Measurements from ENCODE around the gene CPS1.

CPS1 gene

GRCh38 chr2:210548878-210549384 lies 7.5 kb upstream of the CPS1 start:
- Histone ChIP-seq H3K4me3 (ENCODE audit: low read depth in 1 of 2, low read length in 2 of 2) (no peak overlapping the region), H3K27ac (ENCODE audit: low read length) (no peak overlapping the region), H3K9me3 (ENCODE audit: control insufficient read depth in 1 of 2, low read length in 2 of 2) (no peaks in the 10 kb centered on the region), H3K4me1 (ENCODE audit: control insufficient read depth in 1 of 2, insufficient read depth in 2 of 2, low read length in 2 of 2) (no peaks in the 10 kb centered on the region), H3K27me3 (ENCODE audit: low read depth, low read length) (no peaks in the 10 kb centered on the region), H3K36me3 (ENCODE audit: control insufficient read depth in 1 of 2, insufficient read depth in 2 of 2, low read length in 2 of 2) (no peaks in the 10 kb centered on the region)

GRCh38 chr2:210551001-210551400 lies 5.4 kb upstream of the CPS1 start:
- Histone ChIP-seq H3K9me3 (ENCODE audit: control insufficient read depth in 1 of 2, low read length in 2 of 2) (no peaks in the 10 kb centered on the region), H3K27me3 (ENCODE audit: low read depth, low read length) (no peaks in the 10 kb centered on the region), H3K27ac (ENCODE audit: low read length) (no peak overlapping the region), H3K36me3 (ENCODE audit: control insufficient read depth in 1 of 2, insufficient read depth in 2 of 2, low read length in 2 of 2) (no peaks in the 10 kb centered on the region), H3K4me3 (ENCODE audit: low read depth in 1 of 2, low read length in 2 of 2) (no peak overlapping the region), H3K4me1 (ENCODE audit: control insufficient read depth in 1 of 2, insufficient read depth in 2 of 2, low read length in 2 of 2) (no peaks in the 10 kb centered on the region)

- H3K27ac ChIP-seq (ENCODE audit: low read length): no peak overlapping the region
- H3K27me3 ChIP-seq (ENCODE audit: low read depth, low read length): no peaks in the 10 kb centered on the region
- no peaks in the 10 kb centered on the region for H3K9me3 ChIP-seq (ENCODE audit: control insufficient read depth in 1 of 2, low read length in 2 of 2)
- H3K4me1 ChIP-seq (ENCODE audit: control insufficient read depth in 1 of 2, insufficient read depth in 2 of 2, low read length in 2 of 2): no peaks in the 10 kb centered on the region
- H3K36me3 ChIP-seq (ENCODE audit: control insufficient read depth in 1 of 2, insufficient read depth in 2 of 2, low read length in 2 of 2): no peaks in the 10 kb centered on the region
- no peak overlapping the region for H3K4me3 ChIP-seq (ENCODE audit: low read depth in 1 of 2, low read length in 2 of 2)
Observed at GRCh38 chr2:210553373-210553772, 3.0 kb upstream of the CPS1 start.

- no peaks in the 10 kb centered on the region for H3K4me1 ChIP-seq (ENCODE audit: control insufficient read depth in 1 of 2, insufficient read depth in 2 of 2, low read length in 2 of 2)
- H3K27ac ChIP-seq (ENCODE audit: low read length): no peak overlapping the region
- H3K27me3 ChIP-seq (ENCODE audit: low read depth, low read length): no peaks in the 10 kb centered on the region
- no peaks in the 10 kb centered on the region for H3K9me3 ChIP-seq (ENCODE audit: control insufficient read depth in 1 of 2, low read length in 2 of 2)
- H3K4me3 ChIP-seq (ENCODE audit: low read depth in 1 of 2, low read length in 2 of 2): no peak overlapping the region
- H3K36me3 ChIP-seq (ENCODE audit: control insufficient read depth in 1 of 2, insufficient read depth in 2 of 2, low read length in 2 of 2): no peaks in the 10 kb centered on the region
Observed at GRCh38 chr2:210555555-210555954, 844 bp upstream of the CPS1 start.

GRCh38 chr2:210557721-210558120 lies 1.3 kb downstream of the CPS1 start:
- Histone ChIP-seq H3K4me1 (ENCODE audit: control insufficient read depth in 1 of 2, insufficient read depth in 2 of 2, low read length in 2 of 2) (no peaks in the 10 kb centered on the region), H3K4me3 (ENCODE audit: low read depth in 1 of 2, low read length in 2 of 2) (no peak overlapping the region), H3K27me3 (ENCODE audit: low read depth, low read length) (no peaks in the 10 kb centered on the region), H3K9me3 (ENCODE audit: control insufficient read depth in 1 of 2, low read length in 2 of 2) (no peaks in the 10 kb centered on the region), H3K27ac (ENCODE audit: low read length) (no peak overlapping the region), H3K36me3 (ENCODE audit: control insufficient read depth in 1 of 2, insufficient read depth in 2 of 2, low read length in 2 of 2) (no peaks in the 10 kb centered on the region)

GRCh38 chr2:210558708-210559107 lies 2.3 kb downstream of the CPS1 start:
- no peak overlapping the region for H3K27ac ChIP-seq (ENCODE audit: low read length)
- H3K4me1 ChIP-seq (ENCODE audit: control insufficient read depth in 1 of 2, insufficient read depth in 2 of 2, low read length in 2 of 2): no peaks in the 10 kb centered on the region
- no peaks in the 10 kb centered on the region for H3K36me3 ChIP-seq (ENCODE audit: control insufficient read depth in 1 of 2, insufficient read depth in 2 of 2, low read length in 2 of 2)
- no peaks in the 10 kb centered on the region for H3K27me3 ChIP-seq (ENCODE audit: low read depth, low read length)
- H3K4me3 ChIP-seq (ENCODE audit: low read depth in 1 of 2, low read length in 2 of 2): no peak overlapping the region
- H3K9me3 ChIP-seq (ENCODE audit: control insufficient read depth in 1 of 2, low read length in 2 of 2): no peaks in the 10 kb centered on the region

- no peaks in the 10 kb centered on the region for H3K4me1 ChIP-seq (ENCODE audit: control insufficient read depth in 1 of 2, insufficient read depth in 2 of 2, low read length in 2 of 2)
- H3K9me3 ChIP-seq (ENCODE audit: control insufficient read depth in 1 of 2, low read length in 2 of 2): no peaks in the 10 kb centered on the region
- no peak overlapping the region for H3K4me3 ChIP-seq (ENCODE audit: low read depth in 1 of 2, low read length in 2 of 2)
- no peak overlapping the region for H3K27ac ChIP-seq (ENCODE audit: low read length)
- H3K36me3 ChIP-seq (ENCODE audit: control insufficient read depth in 1 of 2, insufficient read depth in 2 of 2, low read length in 2 of 2): no peaks in the 10 kb centered on the region
- H3K27me3 ChIP-seq (ENCODE audit: low read depth, low read length): no peaks in the 10 kb centered on the region
Observed at GRCh38 chr2:210559182-210559581, 2.8 kb downstream of the CPS1 start.

GRCh38 chr2:210561475-210561874 lies 5.1 kb downstream of the CPS1 start:
- H3K36me3 ChIP-seq (ENCODE audit: control insufficient read depth in 1 of 2, insufficient read depth in 2 of 2, low read length in 2 of 2): no peaks in the 10 kb centered on the region
- no peaks in the 10 kb centered on the region for H3K4me1 ChIP-seq (ENCODE audit: control insufficient read depth in 1 of 2, insufficient read depth in 2 of 2, low read length in 2 of 2)
- H3K4me3 ChIP-seq (ENCODE audit: low read depth in 1 of 2, low read length in 2 of 2): no peak overlapping the region
- no peaks in the 10 kb centered on the region for H3K27me3 ChIP-seq (ENCODE audit: low read depth, low read length)
- H3K27ac ChIP-seq (ENCODE audit: low read length): no peak overlapping the region
- H3K9me3 ChIP-seq (ENCODE audit: control insufficient read depth in 1 of 2, low read length in 2 of 2): no peaks in the 10 kb centered on the region

GRCh38 chr2:210562091-210562490 lies 5.7 kb downstream of the CPS1 start:
- Histone ChIP-seq H3K27me3 (ENCODE audit: low read depth, low read length) (no peaks in the 10 kb centered on the region), H3K4me3 (ENCODE audit: low read depth in 1 of 2, low read length in 2 of 2) (no peak overlapping the region), H3K4me1 (ENCODE audit: control insufficient read depth in 1 of 2, insufficient read depth in 2 of 2, low read length in 2 of 2) (no peaks in the 10 kb centered on the region), H3K9me3 (ENCODE audit: control insufficient read depth in 1 of 2, low read length in 2 of 2) (no peaks in the 10 kb centered on the region), H3K27ac (ENCODE audit: low read length) (no peak overlapping the region), H3K36me3 (ENCODE audit: control insufficient read depth in 1 of 2, insufficient read depth in 2 of 2, low read length in 2 of 2) (no peaks in the 10 kb centered on the region)

- Histone ChIP-seq H3K27me3 (ENCODE audit: low read depth, low read length) (no peaks in the 10 kb centered on the region), H3K4me3 (ENCODE audit: low read depth in 1 of 2, low read length in 2 of 2) (no peak overlapping the region), H3K9me3 (ENCODE audit: control insufficient read depth in 1 of 2, low read length in 2 of 2) (no peaks in the 10 kb centered on the region), H3K27ac (ENCODE audit: low read length) (no peak overlapping the region), H3K4me1 (ENCODE audit: control insufficient read depth in 1 of 2, insufficient read depth in 2 of 2, low read length in 2 of 2) (no peaks in the 10 kb centered on the region), H3K36me3 (ENCODE audit: control insufficient read depth in 1 of 2, insufficient read depth in 2 of 2, low read length in 2 of 2) (no peaks in the 10 kb centered on the region)
Observed at GRCh38 chr2:210562502-210563080, 6.2 kb downstream of the CPS1 start.

- Histone ChIP-seq H3K27ac (ENCODE audit: low read length) (no peak overlapping the region), H3K9me3 (ENCODE audit: control insufficient read depth in 1 of 2, low read length in 2 of 2) (no peaks in the 10 kb centered on the region), H3K4me3 (ENCODE audit: low read depth in 1 of 2, low read length in 2 of 2) (no peak overlapping the region), H3K36me3 (ENCODE audit: control insufficient read depth in 1 of 2, insufficient read depth in 2 of 2, low read length in 2 of 2) (no peaks in the 10 kb centered on the region), H3K4me1 (ENCODE audit: control insufficient read depth in 1 of 2, insufficient read depth in 2 of 2, low read length in 2 of 2) (no peaks in the 10 kb centered on the region), H3K27me3 (ENCODE audit: low read depth, low read length) (no peaks in the 10 kb centered on the region)
Observed at GRCh38 chr2:210567279-210567678, 10.9 kb downstream of the CPS1 start.

GRCh38 chr2:210568108-210568507 lies 11.7 kb downstream of the CPS1 start:
- Histone ChIP-seq H3K9me3 (ENCODE audit: control insufficient read depth in 1 of 2, low read length in 2 of 2) (no peaks in the 10 kb centered on the region), H3K27me3 (ENCODE audit: low read depth, low read length) (no peaks in the 10 kb centered on the region), H3K4me3 (ENCODE audit: low read depth in 1 of 2, low read length in 2 of 2) (no peak overlapping the region), H3K4me1 (ENCODE audit: control insufficient read depth in 1 of 2, insufficient read depth in 2 of 2, low read length in 2 of 2) (no peaks in the 10 kb centered on the region), H3K27ac (ENCODE audit: low read length) (no peak overlapping the region), H3K36me3 (ENCODE audit: control insufficient read depth in 1 of 2, insufficient read depth in 2 of 2, low read length in 2 of 2) (no peaks in the 10 kb centered on the region)

Data from muscle layer of duodenum (tissue), 2 donors.